GM21529 (cell line): ENCODE results near the gene PRKG1.

Experiments used
- ATAC-seq: cut with Tn5 transposase; IDR thresholded peaks from one replicate; pipeline ENCODE4 v1.9.1; 2021; ENCODE audit not compliant: unreplicated experiment

The PRKG1 gene

DNA sequence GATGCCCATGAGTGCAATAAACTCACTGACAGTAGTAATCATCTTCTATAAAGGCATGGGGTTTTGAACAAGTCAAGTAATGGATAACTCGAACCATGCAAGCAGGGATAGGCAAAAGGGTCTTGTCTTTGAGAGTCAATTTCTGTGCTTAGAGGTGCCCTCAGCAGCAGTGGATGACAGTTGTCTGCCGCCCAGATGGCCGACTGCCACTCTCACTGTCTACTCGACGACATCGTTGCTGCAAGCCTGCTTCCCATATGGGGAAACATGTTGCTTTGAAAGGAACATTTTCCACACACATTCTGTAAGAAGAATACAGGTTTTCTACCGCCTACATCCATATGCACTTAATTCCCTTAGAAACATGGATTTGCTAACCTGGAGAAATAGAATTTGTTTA is 1003.5 kb downstream of the PRKG1 start:
- no peak for ATAC-seq

DNA sequence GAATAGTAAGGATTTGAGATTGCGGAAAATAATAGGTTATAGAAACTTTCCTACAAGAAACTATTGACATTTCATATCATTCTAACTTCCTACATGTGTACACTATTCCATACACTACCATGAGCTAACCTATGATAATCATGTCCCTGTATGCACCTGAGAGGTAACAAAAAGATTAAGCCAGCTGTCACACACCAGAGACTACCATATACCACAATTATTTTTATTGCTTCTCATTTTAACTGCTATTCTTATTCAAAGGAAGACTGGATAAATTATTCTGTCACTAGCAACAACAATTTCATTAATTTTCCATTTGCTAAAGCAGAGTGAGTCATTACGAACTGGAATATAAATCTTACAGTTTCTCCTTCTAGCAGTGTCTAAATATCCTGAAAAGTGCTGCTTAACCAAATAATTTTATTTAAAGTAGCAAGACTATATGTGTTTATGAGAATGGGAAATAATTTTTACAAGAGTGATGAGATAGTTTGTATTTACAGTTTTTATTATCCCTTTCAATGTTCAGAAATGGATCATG is 1004.2 kb downstream of the PRKG1 start:
- no peak for ATAC-seq

DNA sequence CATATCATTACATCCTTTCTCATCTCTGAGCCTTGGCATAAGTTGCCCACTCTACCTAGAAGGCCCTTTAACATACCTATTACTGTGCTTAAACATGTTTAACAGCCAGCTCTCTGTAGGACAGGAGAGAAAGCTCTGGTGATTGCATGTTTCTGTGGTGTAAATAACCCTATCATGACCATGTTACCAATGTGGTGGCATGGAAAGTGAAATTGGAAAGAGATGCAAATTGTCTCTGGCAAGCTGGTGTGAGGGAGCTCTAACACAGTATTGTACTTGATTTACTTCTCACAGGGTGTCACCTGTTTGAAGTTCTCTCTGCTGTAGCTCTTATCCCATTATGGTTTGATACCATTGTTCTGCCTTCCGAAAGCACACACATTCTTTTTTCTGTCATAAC is 1008.0 kb downstream of the PRKG1 start:
- no peak for ATAC-seq

DNA sequence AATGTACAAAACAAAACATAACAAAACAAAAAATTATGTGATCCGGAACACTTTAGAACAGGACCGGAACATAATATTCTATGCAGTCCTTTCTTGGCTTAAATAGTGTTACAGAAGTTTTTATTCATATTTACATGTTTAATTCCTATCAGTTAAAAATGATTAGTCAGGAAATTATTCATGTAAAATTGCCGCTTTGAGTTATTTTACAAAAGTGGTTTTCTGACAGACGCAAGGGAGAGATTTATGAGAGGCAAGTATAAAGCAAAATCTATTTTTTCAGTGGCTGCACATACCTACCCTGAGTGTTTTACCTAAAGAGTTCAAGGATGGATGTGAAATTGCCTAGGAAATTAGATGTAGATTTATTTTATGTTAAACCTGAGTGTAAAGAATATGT is 1009.1 kb downstream of the PRKG1 start:
- no peak for ATAC-seq

DNA sequence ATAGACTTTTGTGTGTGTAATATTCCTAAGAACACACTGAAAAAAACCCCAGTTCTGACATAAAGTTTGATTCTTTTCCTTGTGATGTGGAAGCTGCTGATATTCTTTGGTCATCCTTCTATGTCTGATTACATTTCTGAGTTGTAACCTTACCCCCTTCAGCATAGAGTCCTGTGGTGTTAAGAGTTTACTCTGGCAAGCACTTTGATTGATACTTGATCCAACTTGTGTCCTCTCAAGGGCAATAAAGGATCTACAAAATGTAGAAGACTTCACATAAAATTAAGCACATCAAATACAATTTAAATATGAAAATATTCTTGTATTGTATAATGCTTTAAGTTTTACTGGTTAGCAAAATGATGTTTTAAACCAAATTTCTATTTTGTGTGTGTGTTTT is 1018.1 kb downstream of the PRKG1 start:
- ATAC-seq: no peak

DNA sequence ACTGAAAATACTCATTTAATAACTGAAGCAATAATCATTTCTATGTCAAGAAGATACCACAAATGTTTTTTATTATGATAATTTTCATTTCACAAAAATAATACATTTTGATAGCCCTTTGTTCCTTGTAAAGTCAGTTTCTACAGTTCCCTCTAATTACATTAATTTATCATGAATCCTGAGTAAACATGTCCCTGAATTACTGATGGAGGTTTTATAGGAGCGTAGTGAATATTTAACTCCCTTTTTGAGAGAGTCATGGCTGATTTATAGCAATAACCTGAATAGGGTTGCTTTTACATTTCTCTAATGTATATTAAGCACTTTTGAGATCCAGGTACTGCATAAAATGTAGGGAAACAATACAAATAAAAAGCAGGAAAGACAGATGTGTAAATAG is 1023.8 kb downstream of the PRKG1 start:
- ATAC-seq: no peak

DNA sequence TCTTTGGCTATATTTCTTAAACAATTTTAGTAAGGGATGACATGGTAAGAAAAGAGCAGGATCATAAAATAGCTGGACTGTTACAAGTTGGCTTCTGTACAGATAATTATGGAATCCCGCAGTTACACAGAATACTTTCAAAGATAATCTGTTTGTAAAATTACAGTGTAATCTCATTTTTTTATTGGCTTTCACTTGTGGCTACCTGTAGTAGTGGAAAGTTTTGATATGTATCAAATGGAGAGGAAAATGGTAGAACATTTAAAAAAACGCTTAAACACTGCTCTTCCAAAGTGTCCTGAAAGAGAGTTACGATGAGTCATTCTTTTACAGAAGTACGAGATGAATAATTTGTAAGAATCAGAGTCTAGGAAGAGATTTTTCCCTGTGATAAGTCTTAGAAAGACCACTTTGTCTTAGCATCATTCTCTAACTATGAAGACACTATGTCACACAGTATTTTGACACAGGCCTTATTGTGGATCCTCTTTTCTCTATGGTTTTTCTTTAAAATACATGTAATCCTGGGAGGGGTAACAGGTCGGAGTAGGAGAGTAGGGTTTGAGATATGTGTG is 1024.8 kb downstream of the PRKG1 start:
- no peak for ATAC-seq

DNA sequence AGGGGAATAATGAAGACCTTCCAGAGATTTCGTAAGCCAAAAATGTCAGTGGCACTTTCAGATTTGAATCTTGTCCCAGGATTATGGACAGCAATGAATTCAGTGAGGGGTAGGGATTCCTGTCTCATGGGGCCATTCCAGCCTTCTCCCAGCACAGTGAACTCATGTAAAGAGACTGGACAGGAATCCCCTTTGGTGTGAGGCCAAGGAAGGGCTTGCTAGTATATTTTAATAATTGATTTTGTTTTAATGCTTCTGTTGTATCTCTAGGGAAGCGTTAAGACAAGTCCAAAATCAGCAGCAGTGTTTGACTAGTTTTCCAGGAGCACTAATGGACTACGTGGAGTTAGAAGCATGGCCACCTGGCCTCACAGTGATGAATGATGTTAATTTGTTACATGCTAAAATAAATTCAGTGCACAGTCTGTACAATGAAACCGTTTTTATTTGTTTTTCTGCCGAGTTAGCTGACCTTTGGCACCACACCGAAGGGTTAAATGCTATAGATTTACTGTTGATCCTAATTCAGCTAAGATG is 1025.8 kb downstream of the PRKG1 start:
- no peak for ATAC-seq

DNA sequence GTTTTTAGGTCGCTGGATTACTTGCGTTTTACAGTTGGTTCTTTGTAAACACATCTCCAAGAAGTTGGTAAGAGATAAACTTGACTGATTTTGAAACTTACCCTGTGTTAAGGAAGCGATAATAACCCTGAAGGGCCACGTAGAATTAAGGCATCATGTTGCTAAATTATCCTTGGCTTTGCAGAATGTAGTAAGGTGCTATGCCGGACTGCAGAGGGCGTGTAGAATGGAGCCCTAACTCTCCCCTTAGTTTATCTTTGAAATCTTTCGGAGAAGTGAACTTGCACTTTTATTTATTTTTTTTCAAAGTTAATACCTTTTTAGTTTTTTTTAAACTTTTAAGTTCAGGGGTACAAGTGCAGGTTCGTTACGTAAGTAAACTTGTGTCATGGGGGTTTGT is 1031.0 kb downstream of the PRKG1 start:
- no peak for ATAC-seq

DNA sequence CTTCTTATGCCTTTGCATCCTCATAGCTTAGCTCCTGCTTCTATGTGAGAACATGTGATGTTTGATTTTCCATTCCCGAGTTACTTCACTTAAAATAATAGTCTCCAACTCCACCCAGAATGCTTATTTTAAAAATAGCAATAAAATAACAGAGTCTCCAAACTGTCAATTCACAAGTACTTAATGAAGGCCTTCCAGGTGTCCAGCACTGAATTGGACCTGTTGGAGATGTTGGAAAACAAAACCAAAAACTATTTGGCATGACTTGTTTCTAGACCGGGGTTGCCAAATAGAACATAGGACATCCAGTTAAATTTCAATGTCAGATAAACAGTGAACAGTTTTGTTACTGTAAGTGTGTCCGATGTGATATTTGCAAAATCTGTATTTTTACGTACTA is 1031.7 kb downstream of the PRKG1 start:
- ATAC-seq: no peak

DNA sequence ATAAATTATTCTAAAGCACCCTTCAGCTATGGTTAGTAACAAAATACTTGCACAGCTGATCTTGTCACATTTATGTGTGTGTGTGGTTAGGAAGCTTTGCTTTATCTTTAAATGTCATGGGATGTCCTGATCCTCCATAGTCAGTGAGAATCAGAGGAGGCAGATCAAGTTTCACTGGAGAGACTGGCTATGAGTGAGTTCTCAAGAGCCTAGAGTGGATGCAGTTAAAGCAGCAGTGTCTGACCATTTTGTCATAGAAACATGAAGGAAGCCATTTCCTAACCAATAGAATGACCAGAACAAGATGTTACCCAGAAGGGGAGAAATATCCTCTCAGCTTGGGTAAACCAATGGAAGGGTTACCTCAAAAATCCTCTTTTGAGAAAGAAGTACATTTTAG is 1032.6 kb downstream of the PRKG1 start:
- no peak for ATAC-seq

DNA sequence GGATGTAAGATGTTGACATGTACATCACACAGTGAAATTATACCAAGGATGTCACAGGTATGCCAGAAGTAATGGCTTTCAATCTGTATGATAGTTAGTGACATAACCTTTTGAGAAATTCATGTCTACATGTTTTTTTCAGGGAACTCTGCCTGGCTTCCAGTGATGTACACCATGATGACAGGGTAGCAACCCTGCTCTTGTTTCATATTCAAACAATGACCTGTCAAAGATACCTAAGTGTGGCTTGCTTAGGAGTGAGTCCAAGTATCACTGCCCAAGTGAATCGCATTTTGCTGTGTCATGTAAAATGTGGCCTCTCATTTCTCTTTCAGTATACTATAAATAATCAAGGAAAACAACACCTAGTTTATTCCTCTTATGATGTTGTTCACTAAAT is 1033.9 kb downstream of the PRKG1 start:
- no peak for ATAC-seq

DNA sequence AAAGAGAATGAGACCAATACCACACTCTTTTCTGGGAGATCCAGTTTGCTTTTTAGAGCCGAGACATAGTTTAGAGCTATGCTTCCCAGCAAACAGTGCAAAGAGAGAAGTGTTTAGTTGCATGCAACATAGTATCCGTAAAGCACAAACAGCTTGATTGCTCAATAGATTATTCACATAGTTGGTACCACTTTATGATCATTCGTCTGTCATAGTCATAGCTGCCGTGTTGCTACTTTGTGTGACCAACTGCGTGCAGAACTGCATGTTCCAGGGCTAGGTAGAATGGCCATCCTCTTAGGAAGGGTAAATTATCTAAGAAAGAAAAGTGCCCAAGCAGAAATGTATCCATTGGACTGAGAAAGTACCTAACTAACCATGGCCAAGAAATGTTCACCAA is 1036.3 kb downstream of the PRKG1 start:
- no peak for ATAC-seq

DNA sequence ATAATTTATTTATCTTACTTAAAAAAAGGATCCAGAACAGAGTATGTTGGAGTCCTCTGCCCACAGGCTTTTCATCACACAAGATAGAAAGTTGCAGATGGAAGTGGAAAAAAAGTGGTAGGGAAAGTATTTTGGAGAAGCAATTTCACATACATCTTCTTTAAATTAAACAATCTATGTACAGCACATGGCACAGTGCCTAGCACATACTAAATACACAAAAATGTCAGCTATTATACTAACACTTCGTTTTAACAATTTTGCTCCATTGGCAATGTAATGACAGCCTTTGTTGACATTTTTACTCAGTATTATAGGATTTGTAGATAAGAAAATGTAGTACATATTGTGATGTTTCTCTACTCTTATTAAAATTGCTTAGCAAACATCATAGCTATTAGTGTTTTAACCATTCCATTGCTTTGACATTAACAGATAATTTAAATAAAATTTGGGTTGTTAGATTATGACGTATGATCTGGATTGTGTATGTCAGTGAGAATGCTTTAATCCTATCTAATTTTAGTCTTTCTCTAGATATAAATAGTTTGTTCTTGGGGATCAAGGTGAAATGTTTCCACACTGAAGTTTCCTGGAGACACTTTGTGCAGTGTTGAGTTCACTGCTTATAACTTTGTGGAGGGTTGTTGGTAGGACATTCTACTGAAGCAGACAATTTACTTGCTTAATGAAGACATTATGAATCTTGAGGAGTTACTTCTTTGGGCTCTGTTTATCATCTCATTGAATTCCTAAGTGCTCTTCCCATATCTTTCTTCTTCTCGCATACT is 1037.0 kb downstream of the PRKG1 start:
- ATAC-seq: no peak

DNA sequence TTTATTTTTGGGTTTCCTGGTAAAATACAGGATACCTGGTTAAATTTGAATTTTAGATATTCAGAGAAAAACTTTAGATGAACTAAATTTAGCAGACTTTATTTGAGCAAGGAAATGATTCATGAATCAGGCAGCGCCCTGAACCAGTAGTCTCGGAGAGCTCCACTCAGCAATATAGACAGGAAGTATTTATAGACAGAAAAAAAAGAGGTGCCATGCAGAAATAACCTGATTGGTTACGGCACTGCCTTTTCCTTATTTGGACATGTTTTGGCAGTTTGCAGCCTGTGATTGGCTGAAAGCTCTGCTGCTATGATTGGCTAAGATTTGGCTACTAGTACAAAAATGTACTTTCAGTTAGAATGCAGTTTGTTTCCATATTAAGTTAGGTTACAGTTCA is 1041.5 kb downstream of the PRKG1 start:
- no peak for ATAC-seq

DNA sequence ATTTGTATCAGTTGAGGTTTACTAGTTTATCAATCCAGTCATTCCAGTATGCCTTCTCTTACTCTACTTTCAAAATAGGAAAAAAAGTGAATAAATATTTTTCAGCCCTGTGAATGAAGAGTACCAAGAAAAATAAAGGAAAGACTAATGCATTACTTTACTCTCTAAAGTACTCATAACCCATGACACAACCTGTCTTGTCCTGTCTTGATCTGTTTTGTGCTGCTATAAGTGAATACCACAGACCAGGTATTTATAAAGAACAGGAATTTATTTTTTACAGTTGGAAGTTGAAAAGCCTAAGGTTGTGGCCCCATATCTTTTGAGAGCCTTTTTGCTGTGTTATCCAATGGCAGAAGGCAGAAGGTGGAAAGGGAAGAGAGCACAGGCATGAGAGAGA is 1045.2 kb downstream of the PRKG1 start:
- ATAC-seq: no peak

DNA sequence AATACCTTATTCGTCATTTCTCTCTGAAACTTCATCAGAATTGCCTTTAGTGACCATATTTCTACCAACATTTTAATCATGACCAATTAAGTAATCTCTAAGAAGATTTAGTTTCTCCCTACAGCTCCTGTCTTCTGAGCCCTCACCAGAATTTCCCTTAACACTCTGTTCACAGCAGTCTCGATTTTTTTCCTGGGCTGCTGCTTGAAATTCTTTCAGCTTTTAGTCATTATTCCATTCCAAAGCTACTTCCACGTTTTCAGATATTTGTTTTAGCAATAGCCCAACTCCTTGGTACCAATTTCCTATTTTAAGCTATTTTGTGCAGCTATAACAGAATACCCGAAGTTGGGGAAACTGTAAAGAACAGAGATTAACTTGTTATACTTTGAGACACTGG is 1047.4 kb downstream of the PRKG1 start:
- no peak for ATAC-seq

DNA sequence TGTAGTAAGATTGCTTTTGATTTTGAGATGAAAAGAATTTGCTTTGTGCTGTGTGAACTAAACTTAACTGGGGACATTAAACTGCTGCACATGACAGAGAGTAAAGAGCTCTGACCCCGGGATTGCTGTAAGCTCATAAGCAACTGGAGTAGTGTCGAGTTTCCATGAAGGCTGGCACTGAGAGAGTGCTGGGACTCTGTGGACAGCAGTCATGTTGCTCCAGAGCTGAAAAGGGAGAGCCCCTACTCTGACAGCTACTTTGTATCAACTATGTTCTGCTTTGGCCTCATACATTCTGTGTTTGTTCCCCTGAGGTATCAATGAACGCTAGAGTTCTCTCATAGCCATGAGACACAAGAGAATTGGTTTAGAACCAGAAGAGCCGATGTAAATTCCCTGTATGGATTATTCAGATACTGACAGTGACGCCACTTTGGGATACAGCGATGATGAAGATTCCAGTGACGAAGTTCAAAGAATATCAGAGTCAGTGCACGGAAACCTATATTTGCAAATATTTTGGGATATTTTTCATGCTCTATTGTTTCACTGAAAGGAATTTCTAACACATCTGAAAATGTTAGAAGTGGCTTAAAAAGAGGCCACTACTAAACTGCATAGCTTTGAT is 1053.9 kb downstream of the PRKG1 start:
- ATAC-seq: no peak

DNA sequence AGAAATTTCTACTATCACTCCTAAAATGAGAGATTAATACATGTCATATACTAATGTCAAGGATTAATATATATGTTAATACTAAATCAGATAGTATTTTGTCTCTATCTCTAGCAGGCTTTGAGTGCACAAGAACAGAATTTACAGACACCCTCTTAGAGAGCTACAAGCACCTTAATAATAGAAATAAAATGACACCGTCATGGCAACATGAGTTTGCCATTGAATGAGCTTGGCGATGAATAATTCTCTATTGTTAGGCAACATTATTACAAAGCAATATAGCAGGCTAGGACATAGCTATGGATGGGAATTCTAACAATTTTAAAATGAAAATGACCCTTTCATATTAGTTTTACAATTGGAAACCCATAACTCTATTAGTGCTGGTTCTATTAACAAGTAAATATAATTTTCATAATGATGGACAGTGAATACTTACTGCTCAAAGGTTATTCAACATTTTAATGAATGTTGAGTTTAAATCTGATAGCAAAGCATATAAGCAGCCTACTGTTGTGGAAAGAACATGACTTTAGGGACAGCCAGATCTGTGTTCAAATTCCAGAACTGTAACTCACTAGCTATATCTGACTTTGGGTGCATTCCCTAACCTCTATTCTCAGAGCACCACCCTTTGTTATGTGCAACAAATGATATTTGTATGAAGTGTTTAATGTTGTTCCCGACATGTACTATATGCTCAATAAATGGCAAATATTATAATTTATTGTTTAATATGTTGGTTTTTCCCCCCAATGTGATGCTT is 1055.3 kb downstream of the PRKG1 start:
- no peak for ATAC-seq

DNA sequence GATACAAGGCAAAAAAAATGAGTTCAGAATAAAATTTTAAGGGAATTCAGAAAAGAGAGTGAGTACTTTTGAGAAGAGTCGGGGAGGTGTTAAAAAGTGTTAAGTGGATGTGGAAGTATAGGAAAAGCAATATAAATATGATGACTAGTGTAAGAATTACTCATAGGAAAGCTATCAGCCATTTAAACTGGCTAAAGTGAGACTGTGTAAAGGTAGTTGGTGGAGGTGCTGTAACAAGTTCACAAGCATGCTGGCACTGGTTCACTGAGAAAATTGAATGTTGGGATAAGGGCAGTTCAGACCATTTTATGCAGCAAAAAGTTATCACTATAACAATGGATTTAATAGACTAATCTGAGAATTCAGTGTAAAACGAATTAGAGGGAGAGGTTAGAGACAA is 1060.8 kb downstream of the PRKG1 start:
- no peak for ATAC-seq

DNA sequence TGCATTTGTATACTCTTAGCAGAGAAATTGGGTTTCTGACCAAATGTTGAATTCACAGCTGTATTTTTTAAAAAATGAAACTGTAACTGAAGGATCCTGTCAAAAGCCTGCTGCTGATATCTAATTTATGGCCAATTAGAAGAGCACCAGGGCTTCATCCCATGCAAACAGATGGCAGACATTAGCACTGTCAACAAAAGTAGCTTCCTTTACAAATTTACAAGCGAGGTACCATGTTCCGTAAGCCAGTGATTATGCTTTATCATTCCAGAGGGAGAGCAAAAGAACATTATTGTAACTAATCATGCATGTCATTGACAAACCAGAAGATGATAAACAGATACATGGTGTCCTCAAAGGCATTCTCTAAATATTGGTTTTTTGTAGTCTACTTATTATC is 1062.6 kb downstream of the PRKG1 start:
- no peak for ATAC-seq
